ENCODE measurements around the gene HOXA6. TPM values are rescaled to one million over a fixed set of nuclear protein-coding genes. Genes with fewer than 3 reads are reported as not detected.

The HOXA6 gene
- polyA plus RNA-seq, 3 donors: not detected

GRCh38 chr7:27152816-27153442 is 5.4 kb upstream of the HOXA6 start:
- Histone ChIP-seq H3K27me3 (ENCODE audit: control insufficient read depth in 2 of 2, insufficient read depth in 2 of 2, low read length in 2 of 2) (peaks cover 94 to 100% of the 10 kb centered on the region in 2 donors), H2AFZ (ENCODE audit: insufficient read depth, low read depth, low read length, poor library complexity, severe bottlenecking) (peak overlapping the region; percentile 67), H3K4me1 (ENCODE audit: control insufficient read depth in 1 of 2, insufficient read depth in 2 of 2, low read length in 2 of 2) (peaks cover 57 to 61% of the 10 kb centered on the region in 2 donors), H3K9ac (ENCODE audit: insufficient read depth, low read length, poor library complexity, severe bottlenecking) (no peak overlapping the region), H3K27ac (ENCODE audit: low read depth in 1 of 2, low read length in 2 of 2) (no peak overlapping the region), H3K36me3 (replicated peaks in 1 of 2; ENCODE audit: control insufficient read depth in 1 of 2, insufficient read depth in 2 of 2, low read length in 2 of 2) (no peaks in the 10 kb centered on the region), H4K20me1 (ENCODE audit: insufficient read depth, low read length) (no peaks in the 10 kb centered on the region), H3K4me3 (replicated peaks in 1 of 3; ENCODE audit: low read depth in 2 of 3, low read length in 3 of 3) (peak overlapping the region in 1 of 3 experiments; percentile 58), H3K9me3 (replicated peaks in 1 of 2; ENCODE audit: control insufficient read depth in 1 of 2, insufficient read depth in 1 of 2, low read length in 2 of 2) (peaks cover 4 to 67% of the 10 kb centered on the region in 2 donors), H3K79me2 (ENCODE audit: insufficient read depth, low read length) (no peaks in the 10 kb centered on the region), H3K4me2 (replicated peaks; ENCODE audit: extremely low read depth, low read length, poor library complexity, severe bottlenecking) (peak overlapping the region; percentile 52)
- peak overlapping the region; percentile 52 to 94 for H3K4me3 Mint-ChIP-seq
- no peak for DNase-seq
- peaks cover 0 to 65% (median 31%) of the 10 kb centered on the region in 7 donors for H3K9me3 Mint-ChIP-seq
- intact Hi-C loops (cut with micrococcal nuclease): loop anchor here (2.0 to 5.0 kb wide), 3 partner anchors 16 to 1291 kb away; partner anchors contain the start of gene HOXA11 (in 2 of the 2)
- no peak overlapping the region for H3K27ac Mint-ChIP-seq
- no peak for TF ChIP-seq CTCF (IDR thresholded peaks at IDR 0.05)
- H3K4me1 Mint-ChIP-seq: peaks cover 65% of the 10 kb centered on the region
- WGBS (ENCODE audit: insufficient coverage): 18% methylated on average over 16 of the region's 22 CpGs
- peaks cover 12 to 30% of the 10 kb centered on the region in 2 donors for H3K36me3 Mint-ChIP-seq
- peaks cover 93 to 100% (median 100%) of the 10 kb centered on the region in 3 donors for H3K27me3 Mint-ChIP-seq (ENCODE audit: low read depth in 3 of 3)

- Histone ChIP-seq H3K4me3 (replicated peaks in 1 of 3; ENCODE audit: low read depth in 2 of 3, low read length in 3 of 3) (peak within 1 kb of the TSS in 1 of 3 experiments; percentile 66), H3K4me1 (ENCODE audit: control insufficient read depth in 1 of 2, insufficient read depth in 2 of 2, low read length in 2 of 2) (peaks cover 63 to 68% of the 10 kb centered on the region in 2 donors)
Observed at GRCh38 chr7:27151931-27152815, 4.6 kb upstream of the HOXA6 start, which contains the start of gene HOXA3. Gene HOXA3, minus strand, starts transcription at chr7:27152583. Its CDS starts 41,943 bp downstream, at chr7:27110640.

More at GRCh38 chr7:27151931-27152815, 4.6 kb upstream of the HOXA6 start, which contains the start of gene HOXA3:
- no peak for DNase-seq
- Histone ChIP-seq H4K20me1 (ENCODE audit: insufficient read depth, low read length) (no peaks in the 10 kb centered on the region), H3K9ac (ENCODE audit: insufficient read depth, low read length, poor library complexity, severe bottlenecking) (no peak within 1 kb of the TSS), H3K36me3 (replicated peaks in 1 of 2; ENCODE audit: control insufficient read depth in 1 of 2, insufficient read depth in 2 of 2, low read length in 2 of 2) (no peaks in the 10 kb centered on the region), H3K4me2 (replicated peaks; ENCODE audit: extremely low read depth, low read length, poor library complexity, severe bottlenecking) (peak within 1 kb of the TSS; percentile 73), H2AFZ (ENCODE audit: insufficient read depth, low read depth, low read length, poor library complexity, severe bottlenecking) (peak within 1 kb of the TSS; percentile 67), H3K79me2 (ENCODE audit: insufficient read depth, low read length) (no peaks in the 10 kb centered on the region), H3K9me3 (replicated peaks in 1 of 2; ENCODE audit: control insufficient read depth in 1 of 2, insufficient read depth in 1 of 2, low read length in 2 of 2) (peaks cover 4 to 66% of the 10 kb centered on the region in 2 donors), H3K27me3 (ENCODE audit: control insufficient read depth in 2 of 2, insufficient read depth in 2 of 2, low read length in 2 of 2) (peaks cover 92 to 100% of the 10 kb centered on the region in 2 donors), H3K27ac (ENCODE audit: low read depth in 1 of 2, low read length in 2 of 2) (no peak within 1 kb of the TSS)
- Mint-ChIP-seq H3K27me3 (ENCODE audit: low read depth in 3 of 3) (peaks cover 93 to 100% (median 99%) of the 10 kb centered on the region in 3 donors), H3K27ac (peak within 1 kb of the TSS in 2 of 7 donors; percentile 37 to 79), H3K4me3 (peak within 1 kb of the TSS; percentile 78 to 94), H3K4me1 (peaks cover 66% of the 10 kb centered on the region), H3K36me3 (peaks cover 14 to 28% of the 10 kb centered on the region in 2 donors), H3K9me3 (peaks cover 0 to 57% (median 29%) of the 10 kb centered on the region in 7 donors)
- WGBS (ENCODE audit: insufficient coverage): under 1% methylated on average over 44 of the region's 53 CpGs
- intact Hi-C loops (cut with micrococcal nuclease): loop anchor here (2.0 to 5.0 kb wide), 3 partner anchors 17 to 1290 kb away; partner anchors contain the start of gene HOXA11 (in 2 of the 2)
- no peak for TF ChIP-seq CTCF (IDR thresholded peaks at IDR 0.05)

Data from CD14-positive monocyte (primary cell).